ENCODE measurements around the gene UQCR11. TPM values are rescaled to one million over a fixed set of nuclear protein-coding genes. Genes with fewer than 3 reads are reported as not detected.

UQCR11 gene
- total and polyA plus RNA-seq, 2 experiments from 2014 or later: 73.6 to 1,116 TPM

GRCh38 chr19:1591421-1592023, 13.7 kb downstream of the UQCR11 start:
- Histone ChIP-seq H3K9me3 (ENCODE audit: low read depth) (no peaks in the 10 kb centered on the region), H3K27me3 (no peaks in the 10 kb centered on the region), H3K4me1 (ENCODE audit: low read depth) (peaks cover 16% of the 10 kb centered on the region), H3K4me3 (peak overlapping the region; percentile 90), H3K36me3 (peaks cover 8% of the 10 kb centered on the region), H3K27ac (peak overlapping the region; percentile 100)
- TF ChIP-seq CTCF (IDR thresholded peaks at IDR 0.05; ENCODE audit: low read depth, low read length): no peak
- DNase-seq (ENCODE audit: low read depth in 1 of 2, low spot score in 1 of 2): peak; percentile 15 to 32

GRCh38 chr19:1590641-1591397, 14.4 kb downstream of the UQCR11 start:
- Histone ChIP-seq H3K36me3 (peaks cover 6% of the 10 kb centered on the region), H3K27ac (peak overlapping the region; percentile 100), H3K9me3 (ENCODE audit: low read depth) (no peaks in the 10 kb centered on the region), H3K4me3 (peak overlapping the region; percentile 90), H3K4me1 (ENCODE audit: low read depth) (peaks cover 16% of the 10 kb centered on the region), H3K27me3 (no peaks in the 10 kb centered on the region)
- DNase-seq (ENCODE audit: low read depth in 1 of 2, low spot score in 1 of 2): peak; percentile 31 to 59
- peak; percentile 44 for TF ChIP-seq CTCF (IDR thresholded peaks at IDR 0.05; ENCODE audit: low read depth, low read length)

GRCh38 chr19:1587872-1588271, 17.4 kb downstream of the UQCR11 start:
- Histone ChIP-seq H3K9me3 (ENCODE audit: low read depth) (no peaks in the 10 kb centered on the region), H3K36me3 (peaks cover 5% of the 10 kb centered on the region), H3K27ac (peak overlapping the region; percentile 7), H3K4me3 (no peak overlapping the region), H3K27me3 (no peaks in the 10 kb centered on the region), H3K4me1 (ENCODE audit: low read depth) (peaks cover 12% of the 10 kb centered on the region)
- no peak for DNase-seq (ENCODE audit: low read depth in 1 of 2, low spot score in 1 of 2)
- TF ChIP-seq CTCF (IDR thresholded peaks at IDR 0.05; ENCODE audit: low read depth, low read length): no peak

GRCh38 chr19:1585243-1585580, 20.1 kb downstream of the UQCR11 start:
- no peak for TF ChIP-seq CTCF (IDR thresholded peaks at IDR 0.05; ENCODE audit: low read depth, low read length)
- Histone ChIP-seq H3K9me3 (ENCODE audit: low read depth) (no peaks in the 10 kb centered on the region), H3K4me3 (no peak overlapping the region), H3K27me3 (no peaks in the 10 kb centered on the region), H3K36me3 (peaks cover 26% of the 10 kb centered on the region), H3K4me1 (ENCODE audit: low read depth) (no peaks in the 10 kb centered on the region), H3K27ac (no peak overlapping the region)
- no peak for DNase-seq (ENCODE audit: low read depth in 1 of 2, low spot score in 1 of 2)

- no peak for DNase-seq (ENCODE audit: low read depth in 1 of 2, low spot score in 1 of 2)
- Histone ChIP-seq H3K36me3 (peaks cover 28% of the 10 kb centered on the region), H3K4me3 (no peak overlapping the region), H3K27me3 (no peaks in the 10 kb centered on the region), H3K4me1 (ENCODE audit: low read depth) (no peaks in the 10 kb centered on the region), H3K9me3 (ENCODE audit: low read depth) (no peaks in the 10 kb centered on the region), H3K27ac (no peak overlapping the region)
- no peak for TF ChIP-seq CTCF (IDR thresholded peaks at IDR 0.05; ENCODE audit: low read depth, low read length)
Measured at GRCh38 chr19:1584500-1585242, 20.6 kb downstream of the UQCR11 start.
